22Rv1 (cell line): ENCODE measurements around the gene SIPA1L3.

Experiments used
- ZFX ChIP-seq: fragments of 450-650 bp; IDR thresholded peaks from 2 replicates; pipeline ENCODE4 v1.6.1; 2017; ENCODE audit warnings: antibody characterized with exemption, borderline replicate concordance
- TF ChIP-seq, protein P1 (sequence below): fragments of 450-650 bp; IDR thresholded peaks from 2 replicates; pipeline ENCODE4 v1.5.1; 2017; ENCODE audit warnings: mild to moderate bottlenecking

DNA sequence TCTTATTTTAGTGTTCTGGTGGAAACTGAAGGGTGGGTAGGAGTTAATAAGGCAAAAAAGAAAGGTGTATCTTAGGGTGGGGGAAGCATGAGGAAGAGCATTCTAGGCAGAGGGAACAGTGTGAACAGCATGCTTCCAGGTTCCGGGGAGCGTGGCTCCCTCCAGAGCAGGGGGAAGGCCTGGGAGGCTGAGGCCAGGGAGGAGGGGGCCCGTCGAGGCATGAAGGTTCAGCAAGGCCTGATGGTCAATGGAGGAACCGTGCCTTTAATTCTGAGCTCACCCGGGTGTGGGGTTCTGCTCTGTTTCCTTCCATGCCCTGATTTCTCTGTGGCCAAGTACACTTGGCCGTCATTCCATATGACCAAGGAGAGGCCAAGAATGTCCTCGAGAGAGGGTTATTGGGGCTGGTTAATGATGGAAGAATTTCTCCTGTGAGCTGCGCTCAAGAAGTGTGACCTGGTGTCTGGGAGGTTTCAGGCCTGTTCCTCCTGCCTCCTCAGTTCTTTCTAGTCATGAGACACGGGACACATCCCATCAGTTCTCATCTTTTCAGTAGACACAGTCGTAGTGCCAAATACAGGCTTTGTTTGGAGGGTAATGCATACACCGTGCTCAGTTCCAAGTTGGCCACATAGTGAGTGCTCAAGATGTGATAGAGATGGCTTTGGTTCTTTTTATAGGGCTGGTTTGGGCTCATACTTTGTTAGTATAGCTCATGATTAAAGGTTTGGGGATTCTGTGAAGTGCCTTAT, 73.6 kb downstream of the SIPA1L3 start:
- TF ChIP-seq, protein P1, sequence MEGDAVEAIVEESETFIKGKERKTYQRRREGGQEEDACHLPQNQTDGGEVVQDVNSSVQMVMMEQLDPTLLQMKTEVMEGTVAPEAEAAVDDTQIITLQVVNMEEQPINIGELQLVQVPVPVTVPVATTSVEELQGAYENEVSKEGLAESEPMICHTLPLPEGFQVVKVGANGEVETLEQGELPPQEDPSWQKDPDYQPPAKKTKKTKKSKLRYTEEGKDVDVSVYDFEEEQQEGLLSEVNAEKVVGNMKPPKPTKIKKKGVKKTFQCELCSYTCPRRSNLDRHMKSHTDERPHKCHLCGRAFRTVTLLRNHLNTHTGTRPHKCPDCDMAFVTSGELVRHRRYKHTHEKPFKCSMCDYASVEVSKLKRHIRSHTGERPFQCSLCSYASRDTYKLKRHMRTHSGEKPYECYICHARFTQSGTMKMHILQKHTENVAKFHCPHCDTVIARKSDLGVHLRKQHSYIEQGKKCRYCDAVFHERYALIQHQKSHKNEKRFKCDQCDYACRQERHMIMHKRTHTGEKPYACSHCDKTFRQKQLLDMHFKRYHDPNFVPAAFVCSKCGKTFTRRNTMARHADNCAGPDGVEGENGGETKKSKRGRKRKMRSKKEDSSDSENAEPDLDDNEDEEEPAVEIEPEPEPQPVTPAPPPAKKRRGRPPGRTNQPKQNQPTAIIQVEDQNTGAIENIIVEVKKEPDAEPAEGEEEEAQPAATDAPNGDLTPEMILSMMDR, result no peak
- no peak for TF ChIP-seq ZFX
